Measurements from ENCODE around the gene LRRC32. TPM values are rescaled to one million over a fixed set of nuclear protein-coding genes. Genes with fewer than 3 reads are reported as not detected.

The LRRC32 gene
- total RNA-seq, 6 donors from 2014 or later: 41.3 to 118 (median 60.3) TPM

DNA sequence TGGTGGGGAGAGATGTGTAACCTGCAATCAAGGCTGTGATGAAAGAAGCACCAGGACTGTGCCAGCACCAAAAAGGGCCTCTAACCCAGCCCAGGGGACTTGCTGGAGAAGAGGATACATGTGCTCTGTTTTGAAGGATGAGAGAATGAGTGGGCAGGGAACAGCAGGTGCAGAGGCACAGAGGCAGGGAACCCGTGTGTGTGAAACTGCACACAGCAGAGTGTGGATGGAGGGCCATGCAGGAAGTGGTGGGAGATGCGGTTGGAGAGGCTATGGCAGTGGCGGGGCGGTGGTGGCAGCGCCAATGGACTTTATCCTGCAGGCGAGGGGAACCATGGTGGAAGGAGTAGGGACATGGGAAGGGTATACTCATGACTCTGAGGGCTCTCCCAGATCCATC lies 25.2 kb upstream of the LRRC32 start:
- no peaks in the 10 kb centered on the region for H3K27me3 ChIP-seq
- 68 to 75% methylated on average over 6 of the region's 6 CpGs for WGBS, 2 donors
- no peak overlapping the region for H3K4me3 ChIP-seq
- no peaks in the 10 kb centered on the region for H3K4me1 ChIP-seq
- H3K36me3 ChIP-seq: no peaks in the 10 kb centered on the region
- no peak for DNase-seq
- H3K27ac ChIP-seq: no peak overlapping the region
- no peak for ATAC-seq (ENCODE audit: low FRiP score in 2 of 2)
- TF ChIP-seq, protein P1, sequence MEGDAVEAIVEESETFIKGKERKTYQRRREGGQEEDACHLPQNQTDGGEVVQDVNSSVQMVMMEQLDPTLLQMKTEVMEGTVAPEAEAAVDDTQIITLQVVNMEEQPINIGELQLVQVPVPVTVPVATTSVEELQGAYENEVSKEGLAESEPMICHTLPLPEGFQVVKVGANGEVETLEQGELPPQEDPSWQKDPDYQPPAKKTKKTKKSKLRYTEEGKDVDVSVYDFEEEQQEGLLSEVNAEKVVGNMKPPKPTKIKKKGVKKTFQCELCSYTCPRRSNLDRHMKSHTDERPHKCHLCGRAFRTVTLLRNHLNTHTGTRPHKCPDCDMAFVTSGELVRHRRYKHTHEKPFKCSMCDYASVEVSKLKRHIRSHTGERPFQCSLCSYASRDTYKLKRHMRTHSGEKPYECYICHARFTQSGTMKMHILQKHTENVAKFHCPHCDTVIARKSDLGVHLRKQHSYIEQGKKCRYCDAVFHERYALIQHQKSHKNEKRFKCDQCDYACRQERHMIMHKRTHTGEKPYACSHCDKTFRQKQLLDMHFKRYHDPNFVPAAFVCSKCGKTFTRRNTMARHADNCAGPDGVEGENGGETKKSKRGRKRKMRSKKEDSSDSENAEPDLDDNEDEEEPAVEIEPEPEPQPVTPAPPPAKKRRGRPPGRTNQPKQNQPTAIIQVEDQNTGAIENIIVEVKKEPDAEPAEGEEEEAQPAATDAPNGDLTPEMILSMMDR (IDR thresholded peaks at IDR 0.05): no peak
- TF ChIP-seq POLR2A (IDR thresholded peaks at IDR 0.05) (no peak), POLR2AphosphoS5 (IDR thresholded peaks at IDR 0.05) (no peak), EP300 (IDR thresholded peaks at IDR 0.05) (no peak)
- no peaks in the 10 kb centered on the region for H3K9me3 ChIP-seq

DNA sequence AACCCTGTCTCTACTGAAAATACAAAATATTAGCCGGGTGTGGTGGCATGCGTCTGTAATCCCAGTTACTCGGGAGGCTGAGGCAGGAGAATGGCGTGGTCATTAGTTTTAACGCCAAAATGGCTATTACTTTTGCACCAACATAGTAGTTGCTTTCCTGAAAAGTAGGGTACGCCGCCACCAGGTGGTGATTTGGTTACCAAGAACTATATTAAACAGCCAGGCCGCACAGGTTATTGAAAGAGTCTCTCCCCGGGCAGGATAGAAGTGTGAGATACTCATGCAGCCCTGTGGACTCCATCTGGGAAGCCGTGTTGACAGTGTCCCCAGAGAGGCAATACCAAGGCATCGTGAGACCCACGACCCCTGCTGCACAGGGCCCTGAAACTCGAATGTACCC lies 24.6 kb upstream of the LRRC32 start:
- Histone ChIP-seq H3K9me3 (no peaks in the 10 kb centered on the region), H3K4me3 (no peak overlapping the region), H3K4me1 (no peaks in the 10 kb centered on the region), H3K36me3 (no peaks in the 10 kb centered on the region), H3K27ac (no peak overlapping the region), H3K27me3 (no peaks in the 10 kb centered on the region)
- WGBS, 2 donors: 88 to 91% methylated on average over 13 of the region's 13 CpGs
- TF ChIP-seq POLR2A (IDR thresholded peaks at IDR 0.05) (no peak), POLR2AphosphoS5 (IDR thresholded peaks at IDR 0.05) (no peak)
- DNase-seq (no peak), ATAC-seq (ENCODE audit: low FRiP score in 2 of 2) (no peak)

DNA sequence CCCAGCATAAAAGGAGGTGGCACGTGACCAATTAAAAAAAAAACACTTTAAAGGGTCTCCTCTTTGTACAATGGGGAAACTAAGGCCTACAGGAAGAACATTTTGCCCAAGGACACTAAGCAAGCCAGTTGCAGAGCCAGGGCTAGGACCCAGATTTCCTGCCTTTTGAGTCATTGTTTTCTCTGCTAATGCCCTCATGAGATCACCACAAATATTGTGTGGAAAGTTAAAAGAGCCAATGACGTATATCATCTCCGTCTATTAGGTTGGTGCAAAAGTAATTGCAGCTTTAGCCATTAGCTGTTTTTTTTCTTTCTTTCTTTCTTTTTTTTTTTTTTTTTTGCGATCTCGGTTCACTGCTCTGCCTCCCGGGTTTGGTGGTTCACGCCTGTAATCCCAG lies 24.1 kb upstream of the LRRC32 start:
- Histone ChIP-seq H3K4me3 (no peak overlapping the region), H3K9me3 (no peaks in the 10 kb centered on the region), H3K27ac (no peak overlapping the region), H3K27me3 (no peaks in the 10 kb centered on the region), H3K36me3 (no peaks in the 10 kb centered on the region), H3K4me1 (no peaks in the 10 kb centered on the region)
- WGBS, 2 donors: 81 to 83% methylated on average over 7 of the region's 7 CpGs
- TF ChIP-seq EP300 (IDR thresholded peaks at IDR 0.05): no peak
- TF ChIP-seq POLR2A (IDR thresholded peaks at IDR 0.05): no peak
- TF ChIP-seq POLR2AphosphoS5 (IDR thresholded peaks at IDR 0.05): no peak
- TF ChIP-seq, protein P1 (IDR thresholded peaks at IDR 0.05): no peak
- peak in 1 of 2 donors; percentile 40 for ATAC-seq (ENCODE audit: low FRiP score in 2 of 2)
- no peak for DNase-seq

DNA sequence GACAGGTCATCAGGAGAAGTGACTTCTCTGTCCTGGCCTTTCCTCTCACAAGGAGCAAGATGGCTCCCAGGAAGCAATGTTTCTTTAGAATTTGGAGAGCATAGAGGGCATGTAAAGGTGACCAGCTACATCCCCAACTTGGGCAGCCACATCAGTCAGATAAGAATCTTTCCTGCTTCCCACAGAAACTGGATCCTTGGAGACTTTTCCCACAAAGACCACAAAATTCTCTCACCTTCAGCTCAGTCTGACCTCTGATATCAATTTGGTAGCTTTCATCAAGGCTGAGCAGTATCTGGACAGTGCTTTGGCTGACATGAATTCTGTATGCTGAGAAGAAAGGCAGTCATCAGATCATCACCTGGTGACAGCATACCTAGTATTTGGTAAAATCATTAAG lies 23.3 kb upstream of the LRRC32 start:
- no peak for TF ChIP-seq POLR2AphosphoS5 (IDR thresholded peaks at IDR 0.05)
- no peak for TF ChIP-seq EP300 (IDR thresholded peaks at IDR 0.05)
- TF ChIP-seq, protein P1 (IDR thresholded peaks at IDR 0.05): no peak
- no peak for TF ChIP-seq POLR2A (IDR thresholded peaks at IDR 0.05)
- no peaks in the 10 kb centered on the region for H3K36me3 ChIP-seq
- no peaks in the 10 kb centered on the region for H3K9me3 ChIP-seq
- H3K4me3 ChIP-seq: no peak overlapping the region
- no peak for ATAC-seq (ENCODE audit: low FRiP score in 2 of 2)
- no peaks in the 10 kb centered on the region for H3K27me3 ChIP-seq
- H3K4me1 ChIP-seq: no peaks in the 10 kb centered on the region
- no peak for DNase-seq
- no peak overlapping the region for H3K27ac ChIP-seq

DNA sequence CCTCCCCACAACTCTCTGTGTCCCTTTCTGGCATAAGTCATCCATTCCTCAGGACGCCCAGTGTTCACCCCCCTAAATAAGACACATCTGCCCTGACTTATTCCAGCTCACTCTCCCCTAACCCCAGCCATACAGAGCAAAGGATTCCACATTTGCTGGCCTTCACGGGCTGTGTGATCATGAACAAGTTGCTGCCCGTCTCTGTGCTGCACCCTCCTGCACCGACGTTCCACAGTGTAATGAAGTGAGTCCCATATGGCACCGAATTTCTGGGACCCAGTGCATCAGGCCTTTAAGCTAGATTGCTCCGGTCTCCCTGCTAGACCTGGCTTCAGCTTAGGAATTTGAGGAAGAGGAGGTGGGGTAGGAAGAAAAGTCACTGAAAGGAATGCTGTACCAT lies 22.4 kb upstream of the LRRC32 start:
- Histone ChIP-seq H3K9me3 (no peaks in the 10 kb centered on the region), H3K36me3 (no peaks in the 10 kb centered on the region), H3K27me3 (no peaks in the 10 kb centered on the region), H3K4me3 (no peak overlapping the region), H3K27ac (no peak overlapping the region), H3K4me1 (no peaks in the 10 kb centered on the region)
- ATAC-seq (ENCODE audit: low FRiP score in 2 of 2) (no peak), DNase-seq (no peak)
- 93 to 94% methylated on average over 7 of the region's 7 CpGs for WGBS, 2 donors
- TF ChIP-seq EP300 (IDR thresholded peaks at IDR 0.05) (no peak), POLR2A (IDR thresholded peaks at IDR 0.05) (no peak), POLR2AphosphoS5 (IDR thresholded peaks at IDR 0.05) (no peak)
- TF ChIP-seq, protein P1 (IDR thresholded peaks at IDR 0.05): no peak
